GM12878 (cell line): ENCODE results near the gene GALNT17. TPM values are rescaled to one million over a fixed set of nuclear protein-coding genes. Genes with fewer than 3 reads are reported as not detected.

ENCODE experiments used
- ATAC-seq: fragments of 200-7000 bp; cut with Tn5 transposase; 3 replicates; pipeline ENCODE4 v1.9.1; 2020; ENCODE audit warnings: mild to moderate bottlenecking, moderate library complexity
- BruUV-seq: library from RNA; stranded (reverse); fragments of 400-500 nt; replicated peaks from 2 replicates; lab custom pipeline; 2021; lab: Mats Ljungman, UMichigan
- CTCF ChIA-PET: fragments of 300-600 bp; sonication (Branson Sonifier 250); formaldehyde crosslinking; extraction: SDS; loops from one replicate; lab custom pipeline; 2021; ENCODE audit warnings: inconsistent platforms; lab: Yijun Ruan, JAX
- POLR2A ChIA-PET: fragments of 350-600 bp; formaldehyde crosslinking; extraction: SDS; loops from one replicate; lab custom pipeline; 2021; ENCODE audit warnings: inconsistent platforms; lab: Charles Lee
- RAD21 ChIA-PET: fragments of 300-600 bp; sonication (Branson Sonifier 250); formaldehyde crosslinking; loops from one replicate; lab custom pipeline; 2023; ENCODE audit warnings: antibody characterized with exemption; ENCODE audit not compliant: unreplicated experiment; lab: Charles Lee
- SMC1A ChIA-PET: fragments of 300-600 bp; sonication (Branson Sonifier 250); formaldehyde crosslinking; loops from one replicate; lab custom pipeline; 2023; ENCODE audit not compliant: unreplicated experiment, uncharacterized antibody; lab: Charles Lee
- DNase-seq: peaks from one replicate; pipeline ENCODE4 v3.0.0-alpha.2; 2011; ENCODE audit warnings: low read depth, low spot score
- FAIRE-seq: peaks from 3 replicates; lab custom pipeline; 2011; peaks lifted over from hg19 to GRCh38; lab: Jason Lieb, UNC
- H2AFZ ChIP-seq: 2 replicates; pipeline ENCODE4 v1.6.0; 2011; ENCODE audit warnings: low read depth, low read length, control low read depth; ENCODE audit not compliant: control insufficient read depth
- H3K27ac ChIP-seq: 2 replicates; pipeline ENCODE4 v1.5.1; 2011; ENCODE audit warnings: control low read depth; ENCODE audit not compliant: control insufficient read depth, insufficient read depth
- H3K27me3 ChIP-seq, 2 experiments: replicated peaks in 1 of 2; 2 replicates each; pipeline versions ENCODE4 v1.6.0 to v1.6.1; 2011; ENCODE audit warnings: low read length in 1 of 2; ENCODE audit not compliant: control insufficient read depth in 2 of 2, insufficient read depth in 2 of 2
- H3K36me3 ChIP-seq, 2 experiments: 2 replicates each; pipeline ENCODE4 v1.5.1; 2011; ENCODE audit warnings: low read length in 1 of 2; ENCODE audit not compliant: control insufficient read depth in 2 of 2, insufficient read depth in 2 of 2
- H3K4me1 ChIP-seq: 2 replicates; pipeline ENCODE4 v1.6.1; 2011; ENCODE audit warnings: mild to moderate bottlenecking, low read length, moderate library complexity, mixed read lengths; ENCODE audit not compliant: control insufficient read depth, insufficient read depth
- H3K4me2 ChIP-seq: 2 replicates; pipeline ENCODE4 v1.6.0; 2011; ENCODE audit warnings: control low read depth; ENCODE audit not compliant: control insufficient read depth, insufficient read depth
- H3K4me3 ChIP-seq: fragments of 200-600 bp; sonication (generic); 2 replicates; pipeline ENCODE4 v1.5.1; 2016
- H3K79me2 ChIP-seq: 2 replicates; pipeline ENCODE4 v1.6.0; 2011; ENCODE audit warnings: low read length; ENCODE audit not compliant: control insufficient read depth, insufficient read depth
- H3K9ac ChIP-seq: 2 replicates; pipeline ENCODE4 v1.8.0; 2011; ENCODE audit warnings: low read length, control low read depth, mixed read lengths; ENCODE audit not compliant: control insufficient read depth, insufficient read depth
- H3K9me3 ChIP-seq: replicated peaks from 3 replicates; pipeline ENCODE4 v1.5.1; 2011; ENCODE audit warnings: mild to moderate bottlenecking, low read length; ENCODE audit not compliant: control insufficient read depth, insufficient read depth
- H4K20me1 ChIP-seq: 2 replicates; pipeline ENCODE4 v1.6.0; 2011; ENCODE audit not compliant: control insufficient read depth, insufficient read depth
- ASH2L ChIP-seq: fragments of 300-600, 200-600 bp; sonication (generic); IDR thresholded peaks from 2 replicates; pipeline ENCODE4 v1.6.1; 2017; ENCODE audit warnings: low read depth, mild to moderate bottlenecking, borderline replicate concordance
- DPF2 ChIP-seq: fragments of 450-650 bp; IDR thresholded peaks from 2 replicates; pipeline ENCODE4 v1.6.1; 2017; ENCODE audit warnings: mild to moderate bottlenecking
- JUND ChIP-seq: IDR thresholded peaks from 2 replicates; pipeline ENCODE4 v1.6.1; 2012; ENCODE audit warnings: low read depth, mild to moderate bottlenecking, low read length, improper control_type of control experiment, moderate library complexity
- NFIC ChIP-seq: IDR thresholded peaks from 2 replicates; pipeline ENCODE4 v1.6.1; 2012; ENCODE audit warnings: low read depth, mild to moderate bottlenecking, inconsistent platforms, low read length, moderate library complexity
- NKRF ChIP-seq: fragments of 450-650 bp; conservative IDR thresholded peaks from 2 replicates; pipeline ENCODE4 v1.6.1; 2017; ENCODE audit warnings: mild to moderate bottlenecking, moderate library complexity
- NRF1 ChIP-seq: conservative IDR thresholded peaks from 2 replicates; pipeline ENCODE4 v1.6.1; 2011; ENCODE audit warnings: mild to moderate bottlenecking, low read depth, low read length, improper control_type of control experiment
- RELB ChIP-seq: fragments of 450-650 bp; IDR thresholded peaks from 2 replicates; pipeline ENCODE4 v1.6.1; 2017; ENCODE audit warnings: low read depth, mild to moderate bottlenecking, moderate library complexity
- RFX5 ChIP-seq: IDR thresholded peaks from 2 replicates; pipeline ENCODE4 v1.6.1; 2011; ENCODE audit warnings: low read depth, low read length, improper control_type of control experiment
- RUNX3 ChIP-seq: IDR thresholded peaks from 2 replicates; pipeline ENCODE4 v1.6.1; 2012; ENCODE audit warnings: low read length, inconsistent platforms
- SRF ChIP-seq, 2 experiments: IDR thresholded peaks; 2 replicates each; pipeline ENCODE4 v1.6.1; 2011; ENCODE audit warnings: low read depth in 2 of 2, low read length in 2 of 2, mild to moderate bottlenecking in 1 of 2, moderate library complexity in 1 of 2
- WRNIP1 ChIP-seq: IDR thresholded peaks from 2 replicates; pipeline ENCODE4 v1.6.1; 2011; ENCODE audit warnings: low read depth, low read length, improper control_type of control experiment, borderline replicate concordance
- WGBS: methylation state at CpG from one replicate; pipeline ENCODE4 v1.1.6; 2016; ENCODE audit warnings: low lambda C conversion rate; ENCODE audit not compliant: insufficient replicate concordance, insufficient coverage; ENCODE audit errors: missing lambda C conversion rate; 5-methylcytosine and 5-hydroxymethylcytosine counted together
- in situ Hi-C: fragments of 300-500 bp; cut with MboI; formaldehyde crosslinking; loops from 9 replicates; pipeline ENCODE4 v1.14.3; 2018; ENCODE audit warnings: mixed read lengths
- intact Hi-C: fragments of 100-400 bp; cut with micrococcal nuclease; formaldehyde crosslinking; loops from one replicate; pipeline ENCODE4 v1.14.2; 2022; ENCODE audit not compliant: unreplicated experiment
- polyA plus RNA-seq, 11 experiments: library from polyadenylated mRNA; depleted of rRNA in 4 of 11; unstranded in 6 of 11; stranded (reverse) in 5 of 11; fragments of >200 nt; fragmentation: Nextera tagmentation in 4 of 11; fragmentation: Illumina TruSeq in 1 of 11; extraction: Ambion mirVana in 4 of 11; extraction: Trizol in 1 of 11; gene quantifications; 1 replicate in 1 of 11; 2 replicates in 10 of 11; pipeline versions ENCODE4 v1.2.1 to v1.2.3, GENCODE V29; 2011 to 2016; ENCODE audit warnings: inconsistent platforms in 2 of 11, missing spikeins in 2 of 11, low read depth in 1 of 11
- total RNA-seq, 4 experiments: library from RNA; depleted of rRNA in 3 of 4; stranded (reverse); fragments of >200 nt in 3 of 4; fragmentation: Illumina TruSeq in 1 of 4; extraction: Trizol in 1 of 4; gene quantifications; 2 replicates each; pipeline versions ENCODE4 v1.2.1 to v1.2.3, GENCODE V29; 2013 to 2021

Gene GALNT17
- total and polyA plus RNA-seq, 10 of the 15 experiments (the other 5 are each of a cell fraction or from before 2014, with no cell fraction given), result 0.12 to 0.15 TPM; not detected in 8

GRCh38 chr7:71695186-71695585 lies 563.2 kb downstream of the GALNT17 start:
- H4K20me1 ChIP-seq, result no peaks in the 10 kb centered on the region
- H3K4me3 ChIP-seq, result no peak overlapping the region
- no peaks in the 10 kb centered on the region for H3K4me1 ChIP-seq
- RAD21 ChIA-PET, result no interaction called here
- DNase-seq (no peak), ATAC-seq (no peak), FAIRE-seq (no peak)
- POLR2A ChIA-PET, result no interaction called here
- H3K9me3 ChIP-seq, result no peaks in the 10 kb centered on the region
- in situ Hi-C loops (no loop called here), intact Hi-C loops (no loop called here)
- H3K36me3 ChIP-seq, result no peaks in the 10 kb centered on the region
- CTCF ChIA-PET, result no interaction called here
- H3K27ac ChIP-seq, result no peak overlapping the region
- no peak overlapping the region for H2AFZ ChIP-seq
- WGBS, result 13% methylated on average over 2 of the region's 2 CpGs
- H3K27me3 ChIP-seq, result no peaks in the 10 kb centered on the region
- TF ChIP-seq NKRF (no peak), WRNIP1 (no peak), SRF (IDR thresholded peaks at IDR 0.05; ENCODE audit: low read depth in 2 of 2, low read length in 2 of 2) (no peak), RUNX3 (no peak), NFIC (no peak), NRF1 (no peak), ASH2L (no peak), JUND (no peak), DPF2 (no peak), RELB (no peak), RFX5 (no peak)
- TF ChIP-seq, all 136 proteins: peak for 0
- Histone ChIP-seq H3K9ac (no peak overlapping the region), H3K4me2 (no peak overlapping the region), H3K79me2 (no peaks in the 10 kb centered on the region)
- SMC1A ChIA-PET, result no interaction called here
- no TSS peak for BruUV-seq
